ENCODE results near the gene LAMA4.
"Not testable (repeated sequence)": the region's sequence is repeated elsewhere in the genome, so short reads cannot be mapped to it uniquely, and the experiment has no call there.

Gene LAMA4

GRCh38 chr6:112209131-112209530 is 45.2 kb downstream of the LAMA4 start:
- DNase-seq, result no peak

DNA sequence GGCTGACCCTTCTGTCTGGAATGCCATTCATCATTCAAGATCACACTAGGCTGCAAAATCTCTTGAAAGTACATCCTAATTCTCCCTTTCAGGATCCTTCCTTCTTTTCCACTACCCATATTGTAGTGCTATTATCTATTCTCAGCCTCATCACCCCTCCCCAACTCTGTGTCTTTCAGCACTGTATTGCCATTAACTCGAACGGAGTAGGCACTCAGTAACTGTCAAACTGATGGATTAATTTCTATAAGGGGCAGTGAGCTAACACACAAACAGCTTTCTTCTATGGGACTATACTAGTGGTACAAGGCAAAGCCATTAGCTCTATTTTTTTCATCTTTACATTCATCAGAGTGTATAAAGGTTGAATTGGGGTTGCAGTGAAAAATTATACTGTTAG is 46.6 kb downstream of the LAMA4 start:
- no peak for DNase-seq

- DNase-seq, result no peak
These were observed 47.2 kb downstream of the LAMA4 start for GRCh38 chr6:112207131-112207530.

DNA sequence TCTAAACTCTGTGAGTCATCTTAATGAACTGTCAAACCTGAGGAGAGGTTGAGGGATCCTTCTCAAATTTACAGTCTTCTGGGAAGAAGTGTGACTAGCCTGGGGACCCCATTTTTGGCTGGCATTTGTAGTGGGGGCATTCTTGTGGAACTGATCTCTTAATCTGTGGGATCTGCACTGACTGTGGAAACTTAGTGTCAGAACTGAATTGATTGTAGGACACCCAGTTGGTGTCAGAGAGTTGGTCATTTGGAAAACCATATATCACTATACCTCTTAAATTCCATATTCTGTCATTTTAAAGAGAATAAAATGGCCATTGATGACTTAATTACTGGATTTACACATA is 48.3 kb downstream of the LAMA4 start:
- DNase-seq, result no peak

DNA sequence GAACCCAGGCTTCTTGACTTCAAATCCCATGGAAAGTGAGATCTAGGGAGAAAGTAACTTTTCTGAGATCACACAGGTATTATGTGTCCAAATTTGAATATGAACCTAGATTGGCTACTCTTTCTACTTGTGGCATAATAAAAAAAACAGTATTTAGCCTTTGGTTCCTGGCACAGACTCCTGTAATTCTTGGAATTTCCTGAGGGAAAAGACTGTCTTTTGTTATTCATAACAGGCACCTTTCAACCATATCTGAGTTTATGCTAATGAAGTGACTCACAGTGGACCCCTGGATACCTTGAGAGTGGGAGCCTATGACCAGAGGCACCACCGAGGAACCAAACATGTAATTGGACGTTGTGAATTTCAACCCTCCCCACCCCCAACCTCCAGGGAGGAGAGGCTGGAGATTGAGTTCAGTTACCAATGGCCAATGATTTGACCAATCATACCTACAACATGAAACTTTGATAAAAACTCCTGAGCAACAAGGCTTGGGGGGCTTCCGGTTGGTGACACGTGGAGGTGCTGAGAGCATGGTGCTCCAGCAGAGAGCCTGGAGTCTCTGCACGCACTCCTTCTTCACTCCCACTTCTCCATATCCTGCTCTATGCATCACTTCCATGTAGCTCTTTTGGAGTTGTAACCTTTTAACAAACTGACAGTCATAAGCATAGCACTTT is 48.8 kb downstream of the LAMA4 start:
- no peak for DNase-seq

GRCh38 chr6:112204350-112204706 is 50.0 kb downstream of the LAMA4 start:
- DNase-seq, result no peak

DNA sequence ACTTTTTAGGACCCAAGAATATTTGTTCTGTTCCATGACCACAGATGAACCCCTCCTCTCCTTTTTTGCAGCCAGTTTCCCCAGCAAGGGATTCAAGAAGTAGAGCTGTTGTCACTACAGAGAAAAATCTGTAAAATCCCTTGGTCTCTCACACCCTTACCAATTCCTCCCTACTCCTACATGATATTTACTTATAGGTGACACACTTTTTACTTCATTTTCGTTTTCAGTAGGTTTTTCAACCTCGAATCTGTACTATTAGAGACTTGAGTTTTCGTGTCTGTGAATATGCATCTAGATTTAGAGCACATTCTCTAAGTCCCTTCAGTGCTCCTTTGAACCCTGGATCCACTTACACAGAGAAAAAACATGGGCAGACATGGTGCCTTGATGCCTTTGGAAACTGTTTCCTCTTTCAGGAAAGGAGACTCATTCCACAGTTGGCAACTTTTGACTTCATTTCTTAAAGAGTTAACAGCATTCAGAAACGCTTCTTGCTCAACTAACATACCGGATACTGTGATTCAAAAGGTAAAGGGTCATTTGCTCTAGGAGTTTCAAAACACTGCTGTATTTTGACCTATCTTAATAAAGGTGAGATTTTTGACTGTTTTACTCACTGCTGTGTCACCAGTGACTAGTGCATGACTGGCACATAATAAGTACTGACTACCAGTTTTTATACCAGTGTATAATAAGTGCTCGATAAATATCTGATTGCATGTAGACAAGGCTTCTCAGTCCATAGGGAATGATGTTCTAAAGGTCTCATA is 50.6 kb downstream of the LAMA4 start:
- DNase-seq, result no peak

DNA sequence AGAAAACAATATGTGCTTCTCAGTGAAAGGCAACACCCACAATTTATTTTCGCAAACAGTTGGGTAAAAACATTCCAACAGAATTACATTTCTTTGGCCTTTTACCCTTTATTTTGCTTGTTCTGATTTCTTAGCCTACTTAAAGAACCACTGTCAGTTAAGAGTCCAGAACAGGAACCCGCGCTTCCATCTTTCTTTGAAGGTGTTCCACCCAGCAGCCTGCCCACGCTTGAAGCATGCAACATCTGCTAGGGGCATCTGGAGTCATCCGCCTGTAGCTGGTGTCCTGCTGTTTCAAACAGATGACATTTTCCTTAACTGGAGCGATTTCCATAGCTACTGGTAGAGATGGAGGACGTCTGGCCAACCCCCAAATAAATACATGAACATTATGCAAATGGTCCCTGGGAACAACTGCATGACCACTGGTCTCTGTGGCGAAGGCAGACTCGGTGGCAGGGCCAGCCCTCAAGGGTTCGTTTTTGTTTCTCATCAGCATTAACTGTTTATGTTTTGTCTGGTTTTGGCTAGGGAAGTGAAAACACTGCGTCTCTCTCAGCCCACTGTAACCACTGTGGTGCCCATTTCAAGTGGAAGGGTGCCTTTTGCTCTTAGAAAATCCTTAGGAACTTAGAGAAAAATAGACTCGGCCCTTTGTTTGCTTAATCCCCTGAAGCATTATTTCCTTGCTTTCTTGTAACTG is 51.6 kb downstream of the LAMA4 start:
- no peak for DNase-seq

GRCh38 chr6:112200185-112200914 is 54.0 kb downstream of the LAMA4 start:
- not testable (repeated sequence) for DNase-seq

- DNase-seq, result no peak
These were observed 55.4 kb downstream of the LAMA4 start for GRCh38 chr6:112199001-112199403.

DNA sequence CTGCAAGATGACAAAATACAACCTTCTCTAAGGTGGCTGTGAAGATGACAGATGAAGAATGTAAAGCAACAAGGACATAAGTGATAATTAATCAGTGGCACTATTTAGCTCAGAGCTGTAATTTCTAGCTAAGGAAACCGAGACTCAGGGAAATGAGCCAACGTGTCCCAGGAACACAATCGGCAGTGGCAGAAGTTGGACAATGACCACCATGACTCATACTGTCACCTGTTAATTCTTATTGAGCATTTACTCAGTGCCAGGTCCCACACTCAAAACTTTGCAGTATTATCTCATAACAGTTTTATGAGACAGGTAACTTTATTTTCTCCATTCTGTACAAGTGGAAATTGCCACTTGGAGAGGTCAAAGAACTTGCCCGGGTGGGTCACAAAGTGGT is 55.8 kb downstream of the LAMA4 start:
- no peak for DNase-seq

DNA sequence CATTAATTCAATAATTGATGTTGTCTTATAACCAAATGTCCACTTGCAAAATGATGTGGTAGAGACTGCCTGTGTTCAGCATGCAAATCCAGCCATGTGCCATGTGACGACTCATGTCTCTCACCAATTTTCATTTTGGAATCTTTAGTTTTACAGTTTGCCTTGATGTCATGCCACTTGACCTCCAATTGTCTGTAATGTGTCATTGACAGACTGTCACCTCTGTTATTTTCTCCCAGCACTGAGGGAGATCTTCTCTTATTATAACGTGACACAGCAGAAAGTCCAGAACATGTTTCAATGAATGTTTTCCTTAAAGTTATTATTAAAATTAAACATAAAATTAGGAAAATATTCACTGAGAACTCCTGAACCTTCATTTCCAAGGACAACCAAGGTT is 56.7 kb downstream of the LAMA4 start:
- no peak for DNase-seq

DNA sequence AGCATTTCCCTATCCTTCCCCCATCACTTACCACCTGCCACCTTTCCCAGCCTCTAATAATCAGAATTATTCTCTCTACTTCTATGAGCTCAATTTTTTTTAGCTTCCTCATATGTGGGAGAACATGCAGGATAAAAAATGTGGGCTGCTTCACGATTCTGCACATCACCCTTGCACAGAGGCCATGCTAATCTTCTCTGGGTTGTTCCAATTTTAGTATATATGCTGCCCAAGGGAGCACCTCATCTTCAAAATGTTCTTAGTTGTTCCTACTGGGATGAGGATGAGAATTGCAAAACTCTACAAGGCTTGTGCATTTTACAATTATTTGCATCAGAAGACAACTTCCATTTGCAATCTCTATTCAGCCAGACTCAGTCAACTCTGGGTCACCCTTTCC is 58.1 kb downstream of the LAMA4 start:
- DNase-seq, result no peak

DNA sequence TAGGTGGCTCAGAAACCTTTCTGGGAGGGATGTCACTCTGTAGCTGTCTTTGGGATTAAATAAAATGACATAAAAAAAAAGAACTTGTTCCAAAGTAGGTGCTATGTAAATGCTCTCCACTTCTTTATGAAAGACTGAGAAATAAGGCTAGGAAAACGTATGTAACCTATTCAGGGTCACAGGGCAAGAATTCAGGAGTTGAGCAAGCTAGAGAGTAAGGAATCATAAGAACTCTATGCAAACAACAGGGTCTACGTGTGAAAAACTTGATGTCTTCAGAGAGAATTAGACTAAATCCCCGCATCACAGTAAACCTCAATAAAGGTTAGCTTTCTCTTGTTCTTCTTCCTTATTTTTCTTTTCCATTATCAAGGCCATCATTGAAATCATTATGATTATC is 59.2 kb downstream of the LAMA4 start:
- DNase-seq, result no peak

DNA sequence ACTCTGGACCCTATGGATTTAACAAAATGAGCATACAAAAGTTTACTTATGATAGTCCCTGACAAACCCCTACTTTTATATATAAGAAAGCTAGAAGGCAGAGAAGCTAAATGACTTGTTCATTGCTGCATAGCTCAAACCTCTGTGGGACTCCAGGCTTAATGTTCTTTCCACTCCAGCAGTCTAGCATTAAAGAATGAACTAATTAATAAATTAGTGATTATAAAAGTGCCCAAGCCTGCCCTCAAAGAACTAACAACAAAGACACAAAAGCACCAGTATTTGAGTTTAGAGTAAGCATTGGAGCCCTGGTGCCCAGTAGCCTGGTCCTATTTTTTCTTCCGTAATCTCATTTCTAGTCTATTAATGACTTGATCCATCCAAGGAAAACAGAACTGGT is 59.9 kb downstream of the LAMA4 start:
- no peak for DNase-seq

DNA sequence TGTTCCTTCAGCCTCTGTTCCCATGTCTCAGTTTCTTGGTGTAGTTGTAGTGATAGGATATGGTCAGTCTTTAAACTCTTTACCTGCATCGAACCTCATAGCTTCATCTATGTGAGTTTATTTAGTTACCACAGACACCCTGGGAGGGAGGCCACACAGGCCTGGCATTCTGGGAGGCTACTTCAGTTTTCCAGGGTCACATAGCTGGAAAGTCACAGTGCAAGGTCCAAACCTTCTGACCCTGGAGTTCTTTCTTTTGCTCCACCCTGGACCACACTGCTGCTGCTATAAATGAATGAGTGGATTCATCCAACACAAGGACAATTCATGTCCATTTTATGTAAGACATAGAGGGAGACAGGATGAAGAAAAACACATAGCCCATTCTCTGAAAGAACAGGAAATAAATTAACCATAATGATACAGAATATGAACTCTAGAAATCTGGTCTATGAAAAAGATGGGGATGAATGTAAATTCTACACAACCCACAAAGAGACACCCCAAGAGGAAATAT is 60.8 kb downstream of the LAMA4 start:
- DNase-seq, result no peak

DNA sequence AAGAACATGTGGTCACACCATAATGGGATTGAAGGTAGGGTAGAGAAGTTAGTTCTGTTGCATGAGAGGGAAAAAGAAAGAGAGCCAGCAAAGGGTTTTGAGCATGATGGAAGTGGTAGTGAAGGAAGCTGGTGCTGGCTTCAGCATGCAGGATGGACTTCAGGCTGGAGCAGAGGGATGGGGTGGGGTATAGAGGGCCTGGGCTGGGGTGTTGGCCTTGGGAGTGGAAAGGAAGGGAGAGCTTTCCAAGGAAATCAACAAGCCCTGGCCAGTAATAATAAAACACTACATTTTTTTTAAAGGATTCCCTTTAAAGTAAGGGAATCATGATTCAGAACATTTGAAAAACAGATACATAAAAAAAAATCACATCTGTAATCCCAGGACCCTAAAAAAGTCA is 61.2 kb downstream of the LAMA4 start:
- DNase-seq, result no peak

DNA sequence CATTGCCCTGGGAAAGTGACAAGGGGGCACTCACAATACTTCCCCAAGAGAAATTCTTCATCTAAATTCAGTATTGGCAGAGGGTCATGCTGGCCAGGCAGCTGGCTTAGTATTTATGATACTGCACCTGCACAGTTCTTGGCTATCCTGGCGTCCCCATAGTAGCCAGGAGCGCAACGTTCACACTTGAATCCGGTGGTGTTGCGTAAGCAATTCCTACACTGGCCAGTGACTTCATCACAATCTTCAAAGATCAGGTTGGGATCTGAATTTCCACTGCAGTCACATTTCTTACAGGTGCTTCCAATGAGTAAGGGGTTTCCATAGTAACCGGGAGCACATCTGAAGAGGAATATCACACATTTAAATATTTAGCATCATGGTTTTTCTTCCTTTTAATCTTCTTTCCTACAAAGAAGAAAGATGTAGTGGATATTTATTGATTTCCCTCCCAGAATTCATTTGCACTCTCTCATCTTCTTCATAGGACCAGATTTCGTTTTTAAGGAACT is 62.8 kb downstream of the LAMA4 start:
- no peak for DNase-seq

DNA sequence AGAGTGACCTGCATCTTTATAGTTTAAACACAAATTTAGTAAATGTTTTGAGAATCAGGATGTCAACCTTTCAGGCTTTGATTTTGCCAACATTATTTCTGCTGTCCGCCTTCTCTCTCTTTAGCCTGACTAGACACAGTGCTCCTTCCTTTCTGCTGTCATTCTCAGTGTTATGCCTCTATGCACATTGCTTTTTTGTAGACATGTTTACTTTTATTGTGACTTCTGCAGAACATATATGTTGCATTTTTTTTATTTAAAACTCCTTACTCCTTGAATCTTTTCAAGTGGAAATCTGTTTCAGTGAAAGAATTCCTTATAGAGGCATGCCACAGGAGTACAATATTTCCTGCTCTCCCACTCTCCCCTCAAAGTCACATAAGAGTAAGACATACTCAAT is 64.2 kb downstream of the LAMA4 start:
- no peak for DNase-seq

- no peak for DNase-seq
These were observed 64.9 kb downstream of the LAMA4 start for GRCh38 chr6:112189494-112189893.

DNA sequence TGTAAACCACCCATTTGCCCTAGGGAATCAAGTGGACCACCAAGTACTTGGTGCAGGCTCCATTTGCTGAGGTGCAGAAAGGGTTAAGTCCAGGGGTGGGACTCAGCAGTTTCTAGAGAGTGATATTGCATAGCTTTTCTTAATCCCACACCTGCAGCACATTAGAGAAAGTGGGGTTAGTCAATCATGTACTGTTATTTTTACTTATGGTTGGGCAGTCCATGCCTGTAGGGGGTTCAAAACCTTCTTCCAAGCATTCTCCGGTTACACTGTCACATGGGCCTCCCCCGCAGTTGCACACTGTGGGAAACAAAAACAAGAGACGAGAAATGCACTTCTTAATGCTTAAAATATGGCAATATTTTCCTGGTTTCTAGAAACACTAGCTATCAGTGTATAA is 65.5 kb downstream of the LAMA4 start:
- no peak for DNase-seq

- DNase-seq, result no peak
These were observed 66.6 kb downstream of the LAMA4 start for GRCh38 chr6:112187736-112188135.

- no peak for DNase-seq
These were observed 69.4 kb downstream of the LAMA4 start for GRCh38 chr6:112184951-112185350.
